GM12872 (cell line): ENCODE results near the gene PRRC2A.

Experiments used
- TF ChIP-seq, protein P1 (sequence below): IDR thresholded peaks from 3 replicates; pipeline ENCODE4 v1.5.1; 2011; ENCODE audit warnings: low read depth, mild to moderate bottlenecking, low read length, moderate library complexity; ENCODE audit not compliant: insufficient read depth

The PRRC2A gene

GRCh38 chr6:31580807-31581433 lies 39.6 kb upstream of the PRRC2A start:
- TF ChIP-seq, protein P1, sequence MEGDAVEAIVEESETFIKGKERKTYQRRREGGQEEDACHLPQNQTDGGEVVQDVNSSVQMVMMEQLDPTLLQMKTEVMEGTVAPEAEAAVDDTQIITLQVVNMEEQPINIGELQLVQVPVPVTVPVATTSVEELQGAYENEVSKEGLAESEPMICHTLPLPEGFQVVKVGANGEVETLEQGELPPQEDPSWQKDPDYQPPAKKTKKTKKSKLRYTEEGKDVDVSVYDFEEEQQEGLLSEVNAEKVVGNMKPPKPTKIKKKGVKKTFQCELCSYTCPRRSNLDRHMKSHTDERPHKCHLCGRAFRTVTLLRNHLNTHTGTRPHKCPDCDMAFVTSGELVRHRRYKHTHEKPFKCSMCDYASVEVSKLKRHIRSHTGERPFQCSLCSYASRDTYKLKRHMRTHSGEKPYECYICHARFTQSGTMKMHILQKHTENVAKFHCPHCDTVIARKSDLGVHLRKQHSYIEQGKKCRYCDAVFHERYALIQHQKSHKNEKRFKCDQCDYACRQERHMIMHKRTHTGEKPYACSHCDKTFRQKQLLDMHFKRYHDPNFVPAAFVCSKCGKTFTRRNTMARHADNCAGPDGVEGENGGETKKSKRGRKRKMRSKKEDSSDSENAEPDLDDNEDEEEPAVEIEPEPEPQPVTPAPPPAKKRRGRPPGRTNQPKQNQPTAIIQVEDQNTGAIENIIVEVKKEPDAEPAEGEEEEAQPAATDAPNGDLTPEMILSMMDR = peak; percentile 93

- TF ChIP-seq, protein P1 = no peak
These were observed 38.9 kb upstream of the PRRC2A start for GRCh38 chr6:31581434-31582229.

- TF ChIP-seq, protein P1 = 0 out of 3 replicates have a peak, but pooled peaks have one; percentile 3
These were observed 38.3 kb upstream of the PRRC2A start, which contains the start of gene LTB for GRCh38 chr6:31582230-31582643. TSS of gene LTB (minus strand) at chr6:31582424. CDS start at chr6:31582417, 7 bp downstream.

- TF ChIP-seq, protein P1 = peak; percentile 89
These were observed 35.0 kb upstream of the PRRC2A start for GRCh38 chr6:31585491-31585890.

DNA sequence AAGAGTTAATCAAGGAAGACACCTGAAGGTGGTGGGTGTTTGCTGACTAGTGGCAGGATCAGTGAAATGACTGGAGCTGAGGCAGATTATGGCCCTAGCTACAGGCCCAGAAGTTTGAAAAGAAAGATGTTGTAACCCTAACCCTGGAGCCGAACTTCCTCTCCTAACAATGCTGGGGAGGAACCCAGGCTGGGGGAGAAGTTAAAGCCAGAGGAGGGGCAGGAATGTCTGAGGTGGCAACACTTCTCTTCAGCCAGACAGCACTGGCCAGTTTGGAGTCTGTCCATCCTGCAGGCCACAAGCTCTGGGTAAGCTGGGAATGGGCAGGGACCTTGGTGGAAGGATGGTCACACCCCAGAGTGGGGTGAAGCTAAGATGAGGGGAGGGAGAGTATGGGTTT lies 34.5 kb upstream of the PRRC2A start, which contains the start of gene LST1:
LST1 (plus strand) TSS at position 270 of the 400 bp plus-strand sequence. CDS start 1,023 bp downstream, outside the sequence.
- TF ChIP-seq, protein P1 = no peak

GRCh38 chr6:31586599-31587281 lies 33.8 kb upstream of the PRRC2A start:
- TF ChIP-seq, protein P1 = no peak
